ENCODE results near the gene MUC13. TPM values are rescaled to one million over a fixed set of nuclear protein-coding genes. Genes with fewer than 3 reads are reported as not detected.

Gene MUC13
- total RNA-seq, 1 donor from 2014 or later: not detected

DNA sequence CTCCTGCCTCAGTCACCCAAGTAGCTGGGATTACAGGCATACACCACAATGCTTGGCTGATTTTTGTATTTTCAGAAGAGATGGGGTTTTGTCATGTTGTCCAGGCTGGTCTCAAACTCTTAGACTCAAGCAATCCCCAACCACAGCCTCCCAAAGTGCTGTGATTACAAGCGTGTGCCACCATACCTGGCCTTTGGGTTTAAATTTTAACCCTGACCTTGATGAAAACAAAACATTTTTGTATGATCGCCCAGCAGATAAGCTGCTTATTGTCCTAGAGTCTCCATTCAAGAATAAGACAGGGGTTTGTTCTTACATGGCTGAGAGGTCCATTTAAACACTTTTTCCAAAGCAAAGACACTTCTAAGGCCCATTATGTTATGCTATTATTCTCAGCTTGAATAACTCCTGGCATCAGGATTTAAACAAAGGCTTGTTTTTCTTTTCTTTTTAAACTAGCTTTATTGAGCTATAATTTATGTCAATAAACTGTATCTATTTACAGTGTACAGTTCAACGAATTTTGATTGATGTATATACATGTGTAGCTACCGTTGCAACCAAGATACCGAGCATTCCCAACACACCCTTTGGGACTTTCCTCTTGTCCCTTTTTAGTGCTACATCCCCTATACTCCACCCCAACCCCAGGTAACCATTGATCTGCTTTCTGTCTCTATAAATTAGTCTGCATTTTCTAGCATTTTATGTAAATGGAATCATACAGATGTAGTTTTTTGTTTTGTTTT is 1.4 kb upstream of the MUC13 start:
- ATAC-seq: no peak
- H3K4me1 ChIP-seq: no peaks in the 10 kb centered on the region

GRCh38 chr3:124935264-124935663 is 713 bp upstream of the MUC13 start:
- no peak for ATAC-seq
- intact Hi-C loops (cut with DNase I): loop anchor here (10.0 kb wide), 2 partner anchors 230 to 500 kb away; no protein-coding TSS in a partner anchor
- Histone ChIP-seq H3K4me3 (no peak overlapping the region), H3K27me3 (no peaks in the 10 kb centered on the region), H3K4me1 (no peaks in the 10 kb centered on the region), H3K27ac (no peak overlapping the region), H3K36me3 (no peaks in the 10 kb centered on the region), H3K9me3 (no peaks in the 10 kb centered on the region)
- DNase-seq: no peak
- TF ChIP-seq, protein P1, sequence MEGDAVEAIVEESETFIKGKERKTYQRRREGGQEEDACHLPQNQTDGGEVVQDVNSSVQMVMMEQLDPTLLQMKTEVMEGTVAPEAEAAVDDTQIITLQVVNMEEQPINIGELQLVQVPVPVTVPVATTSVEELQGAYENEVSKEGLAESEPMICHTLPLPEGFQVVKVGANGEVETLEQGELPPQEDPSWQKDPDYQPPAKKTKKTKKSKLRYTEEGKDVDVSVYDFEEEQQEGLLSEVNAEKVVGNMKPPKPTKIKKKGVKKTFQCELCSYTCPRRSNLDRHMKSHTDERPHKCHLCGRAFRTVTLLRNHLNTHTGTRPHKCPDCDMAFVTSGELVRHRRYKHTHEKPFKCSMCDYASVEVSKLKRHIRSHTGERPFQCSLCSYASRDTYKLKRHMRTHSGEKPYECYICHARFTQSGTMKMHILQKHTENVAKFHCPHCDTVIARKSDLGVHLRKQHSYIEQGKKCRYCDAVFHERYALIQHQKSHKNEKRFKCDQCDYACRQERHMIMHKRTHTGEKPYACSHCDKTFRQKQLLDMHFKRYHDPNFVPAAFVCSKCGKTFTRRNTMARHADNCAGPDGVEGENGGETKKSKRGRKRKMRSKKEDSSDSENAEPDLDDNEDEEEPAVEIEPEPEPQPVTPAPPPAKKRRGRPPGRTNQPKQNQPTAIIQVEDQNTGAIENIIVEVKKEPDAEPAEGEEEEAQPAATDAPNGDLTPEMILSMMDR (IDR thresholded peaks at IDR 0.05): no peak

More for the DNA sequence above, 1.4 kb upstream of the MUC13 start:
- intact Hi-C loops (cut with DNase I): loop anchor here (10.0 kb wide), 2 partner anchors 229 to 499 kb away; no protein-coding TSS in a partner anchor
- no peak for DNase-seq
- H3K36me3 ChIP-seq: no peaks in the 10 kb centered on the region
- H3K4me3 ChIP-seq: no peak overlapping the region
- TF ChIP-seq, protein P1 (IDR thresholded peaks at IDR 0.05): no peak
- no peaks in the 10 kb centered on the region for H3K27me3 ChIP-seq
- no peaks in the 10 kb centered on the region for H3K9me3 ChIP-seq
- no peak overlapping the region for H3K27ac ChIP-seq

- ATAC-seq (peak; percentile 84), DNase-seq (no peak)
- intact Hi-C loops (cut with DNase I): no loop called here
- Histone ChIP-seq H3K9me3 (no peaks in the 10 kb centered on the region), H3K27ac (no peak overlapping the region), H3K36me3 (no peaks in the 10 kb centered on the region), H3K4me1 (no peaks in the 10 kb centered on the region), H3K4me3 (no peak overlapping the region), H3K27me3 (no peaks in the 10 kb centered on the region)
- TF ChIP-seq, protein P1 (IDR thresholded peaks at IDR 0.05): peak; percentile 81
Observed at GRCh38 chr3:124928333-124929202, 6.0 kb downstream of the MUC13 start.

- DNase-seq (no peak), ATAC-seq (no peak)
- TF ChIP-seq, protein P1 (IDR thresholded peaks at IDR 0.05): no peak
- Histone ChIP-seq H3K4me1 (no peaks in the 10 kb centered on the region), H3K9me3 (no peaks in the 10 kb centered on the region), H3K4me3 (no peak overlapping the region), H3K36me3 (no peaks in the 10 kb centered on the region), H3K27me3 (no peaks in the 10 kb centered on the region), H3K27ac (no peak overlapping the region)
- intact Hi-C loops (cut with DNase I): no loop called here
Observed at GRCh38 chr3:124927574-124928045, 6.9 kb downstream of the MUC13 start.

GRCh38 chr3:124926426-124927101 is 8.0 kb downstream of the MUC13 start:
- Histone ChIP-seq H3K27ac (no peak overlapping the region), H3K9me3 (no peaks in the 10 kb centered on the region), H3K4me3 (no peak overlapping the region), H3K36me3 (no peaks in the 10 kb centered on the region), H3K27me3 (no peaks in the 10 kb centered on the region), H3K4me1 (no peaks in the 10 kb centered on the region)
- intact Hi-C loops (cut with DNase I): no loop called here
- DNase-seq: no peak
- ATAC-seq: peak; percentile 54
- TF ChIP-seq, protein P1 (IDR thresholded peaks at IDR 0.05): no peak

Data from upper lobe of right lung (tissue), 1 donor.